ENCODE measurements around the gene SETDB2.

DNA sequence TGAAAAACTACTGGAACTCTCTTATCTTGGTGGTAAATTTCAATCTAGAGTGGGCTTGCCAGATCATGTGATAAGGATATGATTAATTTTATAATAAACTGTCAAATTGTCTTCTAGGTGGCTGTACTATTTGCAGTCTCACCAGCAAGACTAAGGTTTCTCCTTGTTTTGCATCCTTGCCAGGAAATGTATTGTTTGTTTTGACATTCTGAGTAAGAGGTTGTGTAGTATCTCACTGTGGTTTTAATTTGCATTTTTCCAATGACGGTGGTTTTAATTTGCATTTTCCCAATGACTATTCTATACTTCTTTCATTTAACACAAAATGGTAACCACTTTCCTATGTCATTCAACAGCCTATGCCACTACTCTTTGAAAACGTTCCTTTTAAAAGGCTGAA, 2.2 kb upstream of the SETDB2 start:
- TF ChIP-seq EZH2 (IDR thresholded peaks at IDR 0.05; ENCODE audit: low read length, unreplicated experiment) (no peak), EZH2phosphoT487 (IDR thresholded peaks at IDR 0.05; ENCODE audit: borderline replicate concordance, low read length) (no peak)
- TF ChIP-seq, protein P1, sequence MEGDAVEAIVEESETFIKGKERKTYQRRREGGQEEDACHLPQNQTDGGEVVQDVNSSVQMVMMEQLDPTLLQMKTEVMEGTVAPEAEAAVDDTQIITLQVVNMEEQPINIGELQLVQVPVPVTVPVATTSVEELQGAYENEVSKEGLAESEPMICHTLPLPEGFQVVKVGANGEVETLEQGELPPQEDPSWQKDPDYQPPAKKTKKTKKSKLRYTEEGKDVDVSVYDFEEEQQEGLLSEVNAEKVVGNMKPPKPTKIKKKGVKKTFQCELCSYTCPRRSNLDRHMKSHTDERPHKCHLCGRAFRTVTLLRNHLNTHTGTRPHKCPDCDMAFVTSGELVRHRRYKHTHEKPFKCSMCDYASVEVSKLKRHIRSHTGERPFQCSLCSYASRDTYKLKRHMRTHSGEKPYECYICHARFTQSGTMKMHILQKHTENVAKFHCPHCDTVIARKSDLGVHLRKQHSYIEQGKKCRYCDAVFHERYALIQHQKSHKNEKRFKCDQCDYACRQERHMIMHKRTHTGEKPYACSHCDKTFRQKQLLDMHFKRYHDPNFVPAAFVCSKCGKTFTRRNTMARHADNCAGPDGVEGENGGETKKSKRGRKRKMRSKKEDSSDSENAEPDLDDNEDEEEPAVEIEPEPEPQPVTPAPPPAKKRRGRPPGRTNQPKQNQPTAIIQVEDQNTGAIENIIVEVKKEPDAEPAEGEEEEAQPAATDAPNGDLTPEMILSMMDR (conservative IDR thresholded peaks at IDR 0.05; ENCODE audit: low read depth, low read length): no peak

Data from PC-3 (cell line).